GM12878 (cell line): ENCODE measurements around the gene TM4SF1. TPM values are rescaled to one million over a fixed set of nuclear protein-coding genes. Genes with fewer than 3 reads are reported as not detected.

Source experiments
- ATAC-seq: fragments of 200-7000 bp; cut with Tn5 transposase; 3 replicates; pipeline ENCODE4 v1.9.1; 2020; ENCODE audit warnings: mild to moderate bottlenecking, moderate library complexity
- BruUV-seq: library from RNA; stranded (reverse); fragments of 400-500 nt; replicated peaks from 2 replicates; lab custom pipeline; 2021; lab: Mats Ljungman, UMichigan
- CTCF ChIA-PET: fragments of 300-600 bp; sonication (Branson Sonifier 250); formaldehyde crosslinking; extraction: SDS; loops from one replicate; lab custom pipeline; 2021; ENCODE audit warnings: inconsistent platforms; lab: Yijun Ruan, JAX
- POLR2A ChIA-PET: fragments of 350-600 bp; formaldehyde crosslinking; extraction: SDS; loops from one replicate; lab custom pipeline; 2021; ENCODE audit warnings: inconsistent platforms; lab: Charles Lee
- RAD21 ChIA-PET: fragments of 300-600 bp; sonication (Branson Sonifier 250); formaldehyde crosslinking; loops from one replicate; lab custom pipeline; 2023; ENCODE audit warnings: antibody characterized with exemption; ENCODE audit not compliant: unreplicated experiment; lab: Charles Lee
- SMC1A ChIA-PET: fragments of 300-600 bp; sonication (Branson Sonifier 250); formaldehyde crosslinking; loops from one replicate; lab custom pipeline; 2023; ENCODE audit not compliant: unreplicated experiment, uncharacterized antibody; lab: Charles Lee
- DNase-seq: peaks from one replicate; pipeline ENCODE4 v3.0.0-alpha.2; 2011; ENCODE audit warnings: low read depth, low spot score
- FAIRE-seq: peaks from 3 replicates; lab custom pipeline; 2011; peaks lifted over from hg19 to GRCh38; lab: Jason Lieb, UNC
- H2AFZ ChIP-seq: 2 replicates; pipeline ENCODE4 v1.6.0; 2011; ENCODE audit warnings: low read depth, low read length, control low read depth; ENCODE audit not compliant: control insufficient read depth
- H3K27ac ChIP-seq: 2 replicates; pipeline ENCODE4 v1.5.1; 2011; ENCODE audit warnings: control low read depth; ENCODE audit not compliant: control insufficient read depth, insufficient read depth
- H3K27me3 ChIP-seq, 2 experiments: replicated peaks in 1 of 2; 2 replicates each; pipeline versions ENCODE4 v1.6.0 to v1.6.1; 2011; ENCODE audit warnings: low read length in 1 of 2; ENCODE audit not compliant: control insufficient read depth in 2 of 2, insufficient read depth in 2 of 2
- H3K36me3 ChIP-seq, 2 experiments: 2 replicates each; pipeline ENCODE4 v1.5.1; 2011; ENCODE audit warnings: low read length in 1 of 2; ENCODE audit not compliant: control insufficient read depth in 2 of 2, insufficient read depth in 2 of 2
- H3K4me1 ChIP-seq: 2 replicates; pipeline ENCODE4 v1.6.1; 2011; ENCODE audit warnings: mild to moderate bottlenecking, low read length, moderate library complexity, mixed read lengths; ENCODE audit not compliant: control insufficient read depth, insufficient read depth
- H3K4me2 ChIP-seq: 2 replicates; pipeline ENCODE4 v1.6.0; 2011; ENCODE audit warnings: control low read depth; ENCODE audit not compliant: control insufficient read depth, insufficient read depth
- H3K4me3 ChIP-seq: fragments of 200-600 bp; sonication (generic); 2 replicates; pipeline ENCODE4 v1.5.1; 2016
- H3K79me2 ChIP-seq: 2 replicates; pipeline ENCODE4 v1.6.0; 2011; ENCODE audit warnings: low read length; ENCODE audit not compliant: control insufficient read depth, insufficient read depth
- H3K9ac ChIP-seq: 2 replicates; pipeline ENCODE4 v1.8.0; 2011; ENCODE audit warnings: low read length, control low read depth, mixed read lengths; ENCODE audit not compliant: control insufficient read depth, insufficient read depth
- H3K9me3 ChIP-seq: replicated peaks from 3 replicates; pipeline ENCODE4 v1.5.1; 2011; ENCODE audit warnings: mild to moderate bottlenecking, low read length; ENCODE audit not compliant: control insufficient read depth, insufficient read depth
- H4K20me1 ChIP-seq: 2 replicates; pipeline ENCODE4 v1.6.0; 2011; ENCODE audit not compliant: control insufficient read depth, insufficient read depth
- CREB1 ChIP-seq: IDR thresholded peaks from 2 replicates; pipeline ENCODE4 v1.6.1; 2012; ENCODE audit warnings: low read depth, mild to moderate bottlenecking, inconsistent platforms
- IKZF2 ChIP-seq, 2 experiments: fragments of 450-650 bp; IDR thresholded peaks; 2 replicates each; pipeline ENCODE4 v1.6.1; 2017; ENCODE audit warnings: mild to moderate bottlenecking in 2 of 2, moderate library complexity in 2 of 2
- MTA3 ChIP-seq: IDR thresholded peaks from 2 replicates; pipeline ENCODE4 v1.6.1; 2012; ENCODE audit warnings: low read length, inconsistent platforms, borderline replicate concordance
- PAX5 ChIP-seq: IDR thresholded peaks from 2 replicates; pipeline ENCODE4 v1.6.1; 2011; ENCODE audit warnings: low read depth, low read length, borderline replicate concordance
- RB1 ChIP-seq: fragments of 450-650 bp; formaldehyde crosslinking; IDR thresholded peaks from 2 replicates; pipeline ENCODE4 v1.6.1; 2017; ENCODE audit warnings: mild to moderate bottlenecking, borderline replicate concordance
- SRF ChIP-seq, 2 experiments: IDR thresholded peaks; 2 replicates each; pipeline ENCODE4 v1.6.1; 2011; ENCODE audit warnings: low read depth in 2 of 2, low read length in 2 of 2, mild to moderate bottlenecking in 1 of 2, moderate library complexity in 1 of 2
- TCF7 ChIP-seq: IDR thresholded peaks from 2 replicates; pipeline ENCODE4 v1.6.1; 2014; ENCODE audit warnings: antibody characterized with exemption, borderline replicate concordance
- WRNIP1 ChIP-seq: IDR thresholded peaks from 2 replicates; pipeline ENCODE4 v1.6.1; 2011; ENCODE audit warnings: low read depth, low read length, improper control_type of control experiment, borderline replicate concordance
- WGBS: methylation state at CpG from one replicate; pipeline ENCODE4 v1.1.6; 2016; ENCODE audit warnings: low lambda C conversion rate; ENCODE audit not compliant: insufficient replicate concordance, insufficient coverage; ENCODE audit errors: missing lambda C conversion rate; 5-methylcytosine and 5-hydroxymethylcytosine counted together
- in situ Hi-C: fragments of 300-500 bp; cut with MboI; formaldehyde crosslinking; loops from 9 replicates; pipeline ENCODE4 v1.14.3; 2018; ENCODE audit warnings: mixed read lengths
- intact Hi-C: fragments of 100-400 bp; cut with micrococcal nuclease; formaldehyde crosslinking; loops from one replicate; pipeline ENCODE4 v1.14.2; 2022; ENCODE audit not compliant: unreplicated experiment
- polyA plus RNA-seq, 11 experiments: library from polyadenylated mRNA; depleted of rRNA in 4 of 11; unstranded in 6 of 11; stranded (reverse) in 5 of 11; fragments of >200 nt; fragmentation: Nextera tagmentation in 4 of 11; fragmentation: Illumina TruSeq in 1 of 11; extraction: Ambion mirVana in 4 of 11; extraction: Trizol in 1 of 11; gene quantifications; 1 replicate in 1 of 11; 2 replicates in 10 of 11; pipeline versions ENCODE4 v1.2.1 to v1.2.3, GENCODE V29; 2011 to 2016; ENCODE audit warnings: inconsistent platforms in 2 of 11, missing spikeins in 2 of 11, low read depth in 1 of 11
- total RNA-seq, 4 experiments: library from RNA; depleted of rRNA in 3 of 4; stranded (reverse); fragments of >200 nt in 3 of 4; fragmentation: Illumina TruSeq in 1 of 4; extraction: Trizol in 1 of 4; gene quantifications; 2 replicates each; pipeline versions ENCODE4 v1.2.1 to v1.2.3, GENCODE V29; 2013 to 2021
- TF ChIP-seq, protein P1 (sequence below): IDR thresholded peaks from 2 replicates; pipeline ENCODE4 v1.6.1; 2012; ENCODE audit warnings: low read depth, low read length, improper control_type of control experiment
- TF ChIP-seq, protein P2 (sequence below): IDR thresholded peaks from 2 replicates; pipeline ENCODE4 v1.6.1; 2012; ENCODE audit warnings: low read depth, low read length, improper control_type of control experiment

Gene TM4SF1
- total and polyA plus RNA-seq, 10 of the 15 experiments (the other 5 are each of a cell fraction or from before 2014, with no cell fraction given) = 0.05 to 1.2 TPM; not detected in 8

DNA sequence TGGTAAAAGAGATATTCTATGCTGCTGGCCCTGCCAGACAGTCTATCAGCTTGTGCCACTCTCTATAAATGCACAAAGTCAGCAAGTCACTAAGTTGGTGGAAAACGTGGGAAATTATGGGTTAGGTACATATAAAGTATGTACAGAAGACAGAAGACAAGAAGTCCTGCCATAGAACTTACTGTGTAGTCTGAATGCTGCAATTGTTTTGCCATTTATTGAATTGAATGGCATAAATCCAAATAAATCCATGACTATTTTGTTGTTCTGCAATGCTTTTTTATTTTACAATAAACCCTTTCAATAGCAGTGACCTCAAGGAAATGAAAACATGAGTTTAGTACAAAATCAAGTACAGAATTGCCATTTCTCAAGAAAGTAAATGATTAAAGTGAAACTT lies 34.1 kb upstream of the TM4SF1 start (continued):
- TF ChIP-seq, protein P1, sequence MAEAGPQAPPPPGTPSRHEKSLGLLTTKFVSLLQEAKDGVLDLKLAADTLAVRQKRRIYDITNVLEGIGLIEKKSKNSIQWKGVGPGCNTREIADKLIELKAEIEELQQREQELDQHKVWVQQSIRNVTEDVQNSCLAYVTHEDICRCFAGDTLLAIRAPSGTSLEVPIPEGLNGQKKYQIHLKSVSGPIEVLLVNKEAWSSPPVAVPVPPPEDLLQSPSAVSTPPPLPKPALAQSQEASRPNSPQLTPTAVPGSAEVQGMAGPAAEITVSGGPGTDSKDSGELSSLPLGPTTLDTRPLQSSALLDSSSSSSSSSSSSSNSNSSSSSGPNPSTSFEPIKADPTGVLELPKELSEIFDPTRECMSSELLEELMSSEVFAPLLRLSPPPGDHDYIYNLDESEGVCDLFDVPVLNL = no peak
- TF ChIP-seq TCF7 (no peak), MTA3 (no peak), SRF (IDR thresholded peaks at IDR 0.05; ENCODE audit: low read depth in 2 of 2, low read length in 2 of 2) (no peak), PAX5 (no peak), WRNIP1 (no peak), RB1 (no peak), CREB1 (no peak)
- TF ChIP-seq, protein P2, sequence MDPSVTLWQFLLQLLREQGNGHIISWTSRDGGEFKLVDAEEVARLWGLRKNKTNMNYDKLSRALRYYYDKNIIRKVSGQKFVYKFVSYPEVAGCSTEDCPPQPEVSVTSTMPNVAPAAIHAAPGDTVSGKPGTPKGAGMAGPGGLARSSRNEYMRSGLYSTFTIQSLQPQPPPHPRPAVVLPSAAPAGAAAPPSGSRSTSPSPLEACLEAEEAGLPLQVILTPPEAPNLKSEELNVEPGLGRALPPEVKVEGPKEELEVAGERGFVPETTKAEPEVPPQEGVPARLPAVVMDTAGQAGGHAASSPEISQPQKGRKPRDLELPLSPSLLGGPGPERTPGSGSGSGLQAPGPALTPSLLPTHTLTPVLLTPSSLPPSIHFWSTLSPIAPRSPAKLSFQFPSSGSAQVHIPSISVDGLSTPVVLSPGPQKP = no peak

DNA sequence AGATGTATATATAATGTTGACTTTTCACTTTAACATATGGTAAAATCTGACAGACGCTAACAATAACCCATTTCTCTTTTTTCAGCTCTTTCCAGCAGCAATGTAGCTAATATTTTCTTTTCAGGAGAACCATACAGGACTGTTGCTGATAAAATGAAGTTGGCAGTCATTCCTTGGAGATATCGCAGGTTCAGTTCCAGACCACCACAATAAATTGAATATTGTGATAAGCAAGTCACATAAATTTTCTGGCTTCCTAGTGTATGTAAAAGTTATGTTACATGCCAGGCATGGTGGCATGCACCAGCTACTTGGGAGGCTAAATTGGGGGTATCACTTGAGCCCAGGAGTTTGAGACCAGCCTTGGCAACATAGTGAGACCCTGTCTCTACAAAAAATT lies 31.9 kb upstream of the TM4SF1 start:
- FAIRE-seq = no peak
- intact Hi-C loops = no loop called here
- SMC1A ChIA-PET = interaction anchor here (0.8 to 1.7 kb wide), 3 partner anchors 9 to 70 kb away, joined by 3 to 5 read pairs (median 3); no protein-coding TSS in a partner anchor

More for the DNA sequence above, 31.9 kb upstream of the TM4SF1 start:
- CTCF ChIA-PET = interaction anchor here (1.6 kb wide), 1 partner anchor 70 kb away, joined by 3 read pairs; no protein-coding TSS in a partner anchor
- Histone ChIP-seq H3K4me3 (no peak overlapping the region), H3K4me2 (no peak overlapping the region), H3K9ac (no peak overlapping the region), H3K79me2 (no peaks in the 10 kb centered on the region), H3K36me3 (no peaks in the 10 kb centered on the region), H3K4me1 (no peaks in the 10 kb centered on the region), H3K9me3 (no peaks in the 10 kb centered on the region), H3K27me3 (no peaks in the 10 kb centered on the region), H4K20me1 (no peaks in the 10 kb centered on the region), H2AFZ (no peak overlapping the region), H3K27ac (no peak overlapping the region)
- POLR2A ChIA-PET = no interaction called here
- BruUV-seq = no TSS peak
- ATAC-seq (no peak), DNase-seq (no peak)
- RAD21 ChIA-PET = no interaction called here
- TF ChIP-seq IKZF2 (IDR thresholded peaks at IDR 0.05) = no peak
- in situ Hi-C loops = no loop called here
- WGBS = 33% methylated on average over 2 of the region's 2 CpGs
